GM12878 (cell line): ENCODE data around the gene FFAR2. TPM values are rescaled to one million over a fixed set of nuclear protein-coding genes. Genes with fewer than 3 reads are reported as not detected.

Experiments used
- ATAC-seq: fragments of 200-7000 bp; cut with Tn5 transposase; 3 replicates; pipeline ENCODE4 v1.9.1; 2020; ENCODE audit warnings: mild to moderate bottlenecking, moderate library complexity
- BruUV-seq: library from RNA; stranded (reverse); fragments of 400-500 nt; replicated peaks from 2 replicates; lab custom pipeline; 2021; lab: Mats Ljungman, UMichigan
- CTCF ChIA-PET: fragments of 300-600 bp; sonication (Branson Sonifier 250); formaldehyde crosslinking; extraction: SDS; loops from one replicate; lab custom pipeline; 2021; ENCODE audit warnings: inconsistent platforms; lab: Yijun Ruan, JAX
- POLR2A ChIA-PET: fragments of 350-600 bp; formaldehyde crosslinking; extraction: SDS; loops from one replicate; lab custom pipeline; 2021; ENCODE audit warnings: inconsistent platforms; lab: Charles Lee
- RAD21 ChIA-PET: fragments of 300-600 bp; sonication (Branson Sonifier 250); formaldehyde crosslinking; loops from one replicate; lab custom pipeline; 2023; ENCODE audit warnings: antibody characterized with exemption; ENCODE audit not compliant: unreplicated experiment; lab: Charles Lee
- SMC1A ChIA-PET: fragments of 300-600 bp; sonication (Branson Sonifier 250); formaldehyde crosslinking; loops from one replicate; lab custom pipeline; 2023; ENCODE audit not compliant: unreplicated experiment, uncharacterized antibody; lab: Charles Lee
- DNase-seq: peaks from one replicate; pipeline ENCODE4 v3.0.0-alpha.2; 2011; ENCODE audit warnings: low read depth, low spot score
- FAIRE-seq: peaks from 3 replicates; lab custom pipeline; 2011; peaks lifted over from hg19 to GRCh38; lab: Jason Lieb, UNC
- H2AFZ ChIP-seq: 2 replicates; pipeline ENCODE4 v1.6.0; 2011; ENCODE audit warnings: low read depth, low read length, control low read depth; ENCODE audit not compliant: control insufficient read depth
- H3K27ac ChIP-seq: 2 replicates; pipeline ENCODE4 v1.5.1; 2011; ENCODE audit warnings: control low read depth; ENCODE audit not compliant: control insufficient read depth, insufficient read depth
- H3K27me3 ChIP-seq, 2 experiments: replicated peaks in 1 of 2; 2 replicates each; pipeline versions ENCODE4 v1.6.0 to v1.6.1; 2011; ENCODE audit warnings: low read length in 1 of 2; ENCODE audit not compliant: control insufficient read depth in 2 of 2, insufficient read depth in 2 of 2
- H3K36me3 ChIP-seq, 2 experiments: 2 replicates each; pipeline ENCODE4 v1.5.1; 2011; ENCODE audit warnings: low read length in 1 of 2; ENCODE audit not compliant: control insufficient read depth in 2 of 2, insufficient read depth in 2 of 2
- H3K4me1 ChIP-seq: 2 replicates; pipeline ENCODE4 v1.6.1; 2011; ENCODE audit warnings: mild to moderate bottlenecking, low read length, moderate library complexity, mixed read lengths; ENCODE audit not compliant: control insufficient read depth, insufficient read depth
- H3K4me2 ChIP-seq: 2 replicates; pipeline ENCODE4 v1.6.0; 2011; ENCODE audit warnings: control low read depth; ENCODE audit not compliant: control insufficient read depth, insufficient read depth
- H3K4me3 ChIP-seq: fragments of 200-600 bp; sonication (generic); 2 replicates; pipeline ENCODE4 v1.5.1; 2016
- H3K79me2 ChIP-seq: 2 replicates; pipeline ENCODE4 v1.6.0; 2011; ENCODE audit warnings: low read length; ENCODE audit not compliant: control insufficient read depth, insufficient read depth
- H3K9ac ChIP-seq: 2 replicates; pipeline ENCODE4 v1.8.0; 2011; ENCODE audit warnings: low read length, control low read depth, mixed read lengths; ENCODE audit not compliant: control insufficient read depth, insufficient read depth
- H3K9me3 ChIP-seq: replicated peaks from 3 replicates; pipeline ENCODE4 v1.5.1; 2011; ENCODE audit warnings: mild to moderate bottlenecking, low read length; ENCODE audit not compliant: control insufficient read depth, insufficient read depth
- H4K20me1 ChIP-seq: 2 replicates; pipeline ENCODE4 v1.6.0; 2011; ENCODE audit not compliant: control insufficient read depth, insufficient read depth
- CREB1 ChIP-seq: IDR thresholded peaks from 2 replicates; pipeline ENCODE4 v1.6.1; 2012; ENCODE audit warnings: low read depth, mild to moderate bottlenecking, inconsistent platforms
- HDGF ChIP-seq: fragments of 450-650 bp; IDR thresholded peaks from 2 replicates; pipeline ENCODE4 v1.6.1; 2016; ENCODE audit warnings: antibody characterized with exemption
- POLR2AphosphoS5 ChIP-seq: IDR thresholded peaks from 2 replicates; pipeline ENCODE4 v1.6.1; 2011; ENCODE audit warnings: mild to moderate bottlenecking, low read length, inconsistent platforms
- RAD51 ChIP-seq: fragments of 450-650 bp; IDR thresholded peaks from 2 replicates; pipeline ENCODE4 v1.6.1; 2016; ENCODE audit warnings: moderate library complexity, mild to moderate bottlenecking, inconsistent platforms
- SUZ12 ChIP-seq: fragments of 200-600 bp; sonication (generic); IDR thresholded peaks from one replicate; pipeline ENCODE4 v1.6.1; 2018; ENCODE audit warnings: antibody characterized with exemption, mild to moderate bottlenecking; ENCODE audit not compliant: unreplicated experiment
- USF1 ChIP-seq: IDR thresholded peaks from 2 replicates; pipeline ENCODE4 v1.6.1; 2011; ENCODE audit warnings: borderline replicate concordance, low read depth, mild to moderate bottlenecking, moderate library complexity, mixed read lengths, low read length; ENCODE audit not compliant: insufficient read depth; ENCODE audit errors: extremely low read length
- WGBS: methylation state at CpG from one replicate; pipeline ENCODE4 v1.1.6; 2016; ENCODE audit warnings: low lambda C conversion rate; ENCODE audit not compliant: insufficient replicate concordance, insufficient coverage; ENCODE audit errors: missing lambda C conversion rate; 5-methylcytosine and 5-hydroxymethylcytosine counted together
- in situ Hi-C: fragments of 300-500 bp; cut with MboI; formaldehyde crosslinking; loops from 9 replicates; pipeline ENCODE4 v1.14.3; 2018; ENCODE audit warnings: mixed read lengths
- intact Hi-C: fragments of 100-400 bp; cut with micrococcal nuclease; formaldehyde crosslinking; loops from one replicate; pipeline ENCODE4 v1.14.2; 2022; ENCODE audit not compliant: unreplicated experiment
- polyA plus RNA-seq, 11 experiments: library from polyadenylated mRNA; depleted of rRNA in 4 of 11; unstranded in 6 of 11; stranded (reverse) in 5 of 11; fragments of >200 nt; fragmentation: Nextera tagmentation in 4 of 11; fragmentation: Illumina TruSeq in 1 of 11; extraction: Ambion mirVana in 4 of 11; extraction: Trizol in 1 of 11; gene quantifications; 1 replicate in 1 of 11; 2 replicates in 10 of 11; pipeline versions ENCODE4 v1.2.1 to v1.2.3, GENCODE V29; 2011 to 2016; ENCODE audit warnings: inconsistent platforms in 2 of 11, missing spikeins in 2 of 11, low read depth in 1 of 11
- total RNA-seq, 4 experiments: library from RNA; depleted of rRNA in 3 of 4; stranded (reverse); fragments of >200 nt in 3 of 4; fragmentation: Illumina TruSeq in 1 of 4; extraction: Trizol in 1 of 4; gene quantifications; 2 replicates each; pipeline versions ENCODE4 v1.2.1 to v1.2.3, GENCODE V29; 2013 to 2021

The FFAR2 gene
- total and polyA plus RNA-seq, 10 of the 15 experiments (the other 5 are each of a cell fraction or from before 2014, with no cell fraction given): 0.05 to 4.0 (median 2.1) TPM

GRCh38 chr19:35416331-35416730, 31.7 kb upstream of the FFAR2 start:
- no peaks in the 10 kb centered on the region for H3K79me2 ChIP-seq
- H3K4me1 ChIP-seq: peaks cover 41% of the 10 kb centered on the region
- FAIRE-seq: no peak
- CTCF ChIA-PET: interaction anchor here (0.6 to 8.8 kb wide), 4 partner anchors 44 to 94 kb away, joined by 3 to 86 read pairs (median 45); no protein-coding TSS in a partner anchor
- H3K36me3 ChIP-seq: no peaks in the 10 kb centered on the region
- H3K4me3 ChIP-seq: no peak overlapping the region
- no peaks in the 10 kb centered on the region; the same call in 2 of the 3 replicates for H3K9me3 ChIP-seq
- H2AFZ ChIP-seq: no peak overlapping the region
- TF ChIP-seq SUZ12: no peak
- TF ChIP-seq POLR2AphosphoS5: no peak
- H3K27me3 ChIP-seq: no peaks in the 10 kb centered on the region
- no TSS peak for BruUV-seq
- no peak overlapping the region for H3K4me2 ChIP-seq
- no peak overlapping the region for H3K9ac ChIP-seq
- no peaks in the 10 kb centered on the region for H4K20me1 ChIP-seq
- in situ Hi-C loops: no loop called here
- no peak for ATAC-seq
- POLR2A ChIA-PET: interaction anchor here (0.6 to 6.6 kb wide), 5 partner anchors 12 to 81 kb away, joined by 3 to 67 read pairs (median 37); no protein-coding TSS in a partner anchor
- intact Hi-C loops: loop anchor here (5.0 kb wide), 1 partner anchor 39 kb away; no protein-coding TSS in a partner anchor
- WGBS: 74% methylated on average over 7 of the region's 7 CpGs
- no peak overlapping the region for H3K27ac ChIP-seq
- no peak for DNase-seq
- RAD21 ChIA-PET: interaction anchor here (0.9 to 8.4 kb wide), 12 partner anchors 9 to 92 kb away, joined by 3 to 110 read pairs (median 50); no protein-coding TSS in a partner anchor
- SMC1A ChIA-PET: interaction anchor here (0.6 to 13.1 kb wide), 6 partner anchors 12 to 81 kb away, joined by 3 to 237 read pairs (median 98); partner anchors contain the start of genes FFAR2 and FFAR3

DNA sequence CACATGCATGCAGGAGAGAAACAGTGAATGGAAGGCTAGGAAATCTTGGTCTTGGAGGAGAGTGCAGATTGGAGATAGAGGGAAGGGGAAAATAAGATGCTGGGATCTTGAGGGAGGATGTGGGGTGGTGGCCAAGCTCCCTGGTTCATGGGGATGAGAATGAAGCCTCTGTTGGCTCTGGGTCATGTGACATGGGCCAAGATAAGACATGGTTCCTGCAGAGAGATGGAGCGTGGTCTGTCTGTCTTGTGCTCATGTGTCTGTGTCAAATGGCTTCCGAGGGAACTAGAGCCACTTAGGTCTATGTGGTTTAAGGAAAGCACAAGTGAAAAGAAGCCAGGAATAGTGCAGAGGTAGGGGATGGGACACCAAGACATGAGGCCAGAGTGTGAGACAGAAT, 30.8 kb upstream of the FFAR2 start:
- Histone ChIP-seq H4K20me1 (no peaks in the 10 kb centered on the region), H3K9ac (no peak overlapping the region), H3K27me3 (no peaks in the 10 kb centered on the region), H3K36me3 (no peaks in the 10 kb centered on the region), H3K4me1 (peaks cover 41% of the 10 kb centered on the region), H3K79me2 (no peaks in the 10 kb centered on the region), H3K4me3 (no peak overlapping the region), H3K27ac (peak overlapping the region; percentile 68), H3K4me2 (no peak overlapping the region), H2AFZ (no peak overlapping the region), H3K9me3 (no peaks in the 10 kb centered on the region; the same call in 2 of the 3 replicates)
- no peak for ATAC-seq
- ChIA-PET CTCF (interaction anchor here (0.8 to 8.8 kb wide), 11 partner anchors 10 to 102 kb away, joined by 3 to 86 read pairs (median 7); no protein-coding TSS in a partner anchor), SMC1A (interaction anchor here (1.0 to 13.1 kb wide), 13 partner anchors 13 to 283 kb away, joined by 3 to 237 read pairs (median 11); partner anchors contain the start of genes FFAR1, FFAR2 and FFAR3), RAD21 (interaction anchor here (0.8 to 8.4 kb wide), 15 partner anchors 10 to 82 kb away, joined by 3 to 110 read pairs (median 19); partner anchors contain the start of genes FFAR1 and FFAR2), POLR2A (interaction anchor here (1.2 to 6.6 kb wide), 11 partner anchors 9 to 85 kb away, joined by 3 to 67 read pairs (median 11); no protein-coding TSS in a partner anchor)
- TF ChIP-seq RAD51: peak; percentile 30; the same call in 1 of the 2 replicates
- no peak for TF ChIP-seq CREB1
- TF ChIP-seq HDGF: peak; percentile 33; the same call in 1 of the 2 replicates
- peak; percentile 45 for TF ChIP-seq USF1
- intact Hi-C loops (loop anchor here (5.0 kb wide), 1 partner anchor 40 kb away; no protein-coding TSS in a partner anchor), in situ Hi-C loops (no loop called here)
- FAIRE-seq: no peak
- WGBS: 47% methylated on average over 2 of the region's 2 CpGs
- BruUV-seq: no TSS peak
- no peak for DNase-seq
